ENCODE data around the gene DPEP1. TPM values are rescaled to one million over a fixed set of nuclear protein-coding genes. Genes with fewer than 3 reads are reported as not detected.

Gene DPEP1
- total and polyA plus RNA-seq, 2 experiments from 2014 or later, result 1.7 to 2.3 TPM

DNA sequence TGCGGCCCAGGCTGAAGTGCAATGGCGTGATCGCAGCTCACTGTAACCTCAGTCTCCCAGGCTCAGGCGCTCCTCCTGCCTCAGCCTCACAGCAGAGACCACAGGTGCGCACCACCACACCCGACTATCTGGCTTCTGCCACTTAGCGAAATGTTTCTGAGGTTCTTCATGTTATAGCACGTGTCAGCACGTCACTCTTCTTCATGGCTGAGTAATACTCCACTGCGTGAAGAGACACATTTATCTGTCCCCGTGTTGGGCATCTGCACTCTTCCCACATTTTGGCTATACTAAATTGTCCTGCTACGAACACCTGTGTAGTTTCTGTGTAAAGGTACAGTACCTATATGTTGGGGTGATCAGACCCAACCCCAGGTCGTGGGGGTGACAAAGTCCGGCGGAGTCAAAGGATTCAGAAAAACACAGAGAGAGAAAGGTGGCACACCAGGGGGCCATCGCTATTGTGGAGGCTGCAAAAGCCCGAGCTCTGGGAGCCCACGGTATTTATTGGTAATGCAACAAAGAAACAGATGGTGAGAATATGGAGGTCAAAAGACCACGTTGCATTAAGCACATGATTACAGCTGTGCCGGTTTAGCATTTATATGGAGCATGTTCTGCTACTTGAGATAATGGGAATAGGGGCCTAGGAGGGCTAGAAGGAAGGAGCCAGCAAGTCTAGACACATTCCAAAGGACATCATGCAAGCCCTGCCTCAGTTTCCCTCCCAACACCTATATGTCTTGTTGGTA, 851 bp upstream of the DPEP1 start (continued):
- TF ChIP-seq, protein P1, sequence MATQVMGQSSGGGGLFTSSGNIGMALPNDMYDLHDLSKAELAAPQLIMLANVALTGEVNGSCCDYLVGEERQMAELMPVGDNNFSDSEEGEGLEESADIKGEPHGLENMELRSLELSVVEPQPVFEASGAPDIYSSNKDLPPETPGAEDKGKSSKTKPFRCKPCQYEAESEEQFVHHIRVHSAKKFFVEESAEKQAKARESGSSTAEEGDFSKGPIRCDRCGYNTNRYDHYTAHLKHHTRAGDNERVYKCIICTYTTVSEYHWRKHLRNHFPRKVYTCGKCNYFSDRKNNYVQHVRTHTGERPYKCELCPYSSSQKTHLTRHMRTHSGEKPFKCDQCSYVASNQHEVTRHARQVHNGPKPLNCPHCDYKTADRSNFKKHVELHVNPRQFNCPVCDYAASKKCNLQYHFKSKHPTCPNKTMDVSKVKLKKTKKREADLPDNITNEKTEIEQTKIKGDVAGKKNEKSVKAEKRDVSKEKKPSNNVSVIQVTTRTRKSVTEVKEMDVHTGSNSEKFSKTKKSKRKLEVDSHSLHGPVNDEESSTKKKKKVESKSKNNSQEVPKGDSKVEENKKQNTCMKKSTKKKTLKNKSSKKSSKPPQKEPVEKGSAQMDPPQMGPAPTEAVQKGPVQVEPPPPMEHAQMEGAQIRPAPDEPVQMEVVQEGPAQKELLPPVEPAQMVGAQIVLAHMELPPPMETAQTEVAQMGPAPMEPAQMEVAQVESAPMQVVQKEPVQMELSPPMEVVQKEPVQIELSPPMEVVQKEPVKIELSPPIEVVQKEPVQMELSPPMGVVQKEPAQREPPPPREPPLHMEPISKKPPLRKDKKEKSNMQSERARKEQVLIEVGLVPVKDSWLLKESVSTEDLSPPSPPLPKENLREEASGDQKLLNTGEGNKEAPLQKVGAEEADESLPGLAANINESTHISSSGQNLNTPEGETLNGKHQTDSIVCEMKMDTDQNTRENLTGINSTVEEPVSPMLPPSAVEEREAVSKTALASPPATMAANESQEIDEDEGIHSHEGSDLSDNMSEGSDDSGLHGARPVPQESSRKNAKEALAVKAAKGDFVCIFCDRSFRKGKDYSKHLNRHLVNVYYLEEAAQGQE (IDR thresholded peaks at IDR 0.05; ENCODE audit: unreplicated experiment), result no peak
- TF ChIP-seq NANOG (IDR thresholded peaks at IDR 0.05; ENCODE audit: borderline replicate concordance), result no peak
- no peak for TF ChIP-seq POLR2AphosphoS5 (IDR thresholded peaks at IDR 0.05; ENCODE audit: low read depth)
- no peak for TF ChIP-seq CREB1 (CRISPR knock-in tag; IDR thresholded peaks at IDR 0.05; ENCODE audit: low read depth)
- TF ChIP-seq JUNB (IDR thresholded peaks at IDR 0.05; ENCODE audit: unreplicated experiment), result no peak
- TF ChIP-seq, protein P2, sequence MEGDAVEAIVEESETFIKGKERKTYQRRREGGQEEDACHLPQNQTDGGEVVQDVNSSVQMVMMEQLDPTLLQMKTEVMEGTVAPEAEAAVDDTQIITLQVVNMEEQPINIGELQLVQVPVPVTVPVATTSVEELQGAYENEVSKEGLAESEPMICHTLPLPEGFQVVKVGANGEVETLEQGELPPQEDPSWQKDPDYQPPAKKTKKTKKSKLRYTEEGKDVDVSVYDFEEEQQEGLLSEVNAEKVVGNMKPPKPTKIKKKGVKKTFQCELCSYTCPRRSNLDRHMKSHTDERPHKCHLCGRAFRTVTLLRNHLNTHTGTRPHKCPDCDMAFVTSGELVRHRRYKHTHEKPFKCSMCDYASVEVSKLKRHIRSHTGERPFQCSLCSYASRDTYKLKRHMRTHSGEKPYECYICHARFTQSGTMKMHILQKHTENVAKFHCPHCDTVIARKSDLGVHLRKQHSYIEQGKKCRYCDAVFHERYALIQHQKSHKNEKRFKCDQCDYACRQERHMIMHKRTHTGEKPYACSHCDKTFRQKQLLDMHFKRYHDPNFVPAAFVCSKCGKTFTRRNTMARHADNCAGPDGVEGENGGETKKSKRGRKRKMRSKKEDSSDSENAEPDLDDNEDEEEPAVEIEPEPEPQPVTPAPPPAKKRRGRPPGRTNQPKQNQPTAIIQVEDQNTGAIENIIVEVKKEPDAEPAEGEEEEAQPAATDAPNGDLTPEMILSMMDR (conservative IDR thresholded peaks at IDR 0.05; ENCODE audit: low read depth in 2 of 2), result no peak
- no peak for TF ChIP-seq EZH2 (IDR thresholded peaks at IDR 0.05; ENCODE audit: low read depth, unreplicated experiment)
- TF ChIP-seq EZH2phosphoT487 (IDR thresholded peaks at IDR 0.05; ENCODE audit: unreplicated experiment), result no peak
- TF ChIP-seq STAT1 (IDR thresholded peaks at IDR 0.05; ENCODE audit: unreplicated experiment), result no peak
- no peak for TF ChIP-seq ZNF331 (CRISPR knock-in tag; IDR thresholded peaks at IDR 0.05; ENCODE audit: low read depth)

DNA sequence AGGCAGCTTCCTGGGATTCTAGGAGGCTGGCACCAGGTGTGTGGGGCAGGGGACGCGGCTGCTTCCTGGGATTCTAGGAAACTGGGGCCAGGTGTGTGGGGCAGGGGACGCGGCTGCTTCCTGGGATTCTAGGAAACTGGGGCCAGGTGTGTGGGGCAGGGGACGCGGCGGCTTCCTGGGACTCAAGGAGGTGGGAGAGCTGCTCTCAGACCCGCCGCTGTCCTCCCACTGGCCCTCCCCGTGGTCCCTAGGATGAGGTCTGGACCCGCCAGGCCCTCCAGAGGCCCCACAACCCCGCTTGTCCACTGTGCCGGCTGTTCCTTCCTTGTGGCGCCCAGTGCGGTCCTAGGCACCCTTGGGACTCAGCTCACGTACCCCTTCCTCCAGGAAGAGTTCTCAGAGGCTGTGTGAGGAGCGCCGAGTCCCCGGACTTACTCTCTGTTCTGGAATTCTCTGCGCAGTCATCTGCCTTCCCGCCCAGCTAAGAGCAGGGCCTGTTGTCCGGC, 565 bp downstream of the DPEP1 start:
- DNase-seq (ENCODE audit: low spot score) (no peak), ATAC-seq (no peak)
- H3K4me3 ChIP-seq, result no peak overlapping the region
- no peak overlapping the region for H3K4me3 Mint-ChIP-seq
- peaks cover 12% of the 10 kb centered on the region for H3K4me1 Mint-ChIP-seq
- no peak overlapping the region for H3K4me2 ChIP-seq
- no peak overlapping the region for H3K27ac Mint-ChIP-seq
- no peak overlapping the region for H2AFZ ChIP-seq
- no peaks in the 10 kb centered on the region for H3K79me2 ChIP-seq (replicated peaks; ENCODE audit: insufficient read depth)
- H3K36me3 ChIP-seq (ENCODE audit: insufficient read depth), result no peaks in the 10 kb centered on the region
- H3K27ac ChIP-seq (ENCODE audit: low read depth), result no peak overlapping the region
- no peaks in the 10 kb centered on the region; the same call in 1 of the 2 replicates for H3K4me1 ChIP-seq (ENCODE audit: insufficient read depth)
- no peaks in the 10 kb centered on the region for H3F3A ChIP-seq (replicated peaks; ENCODE audit: low read depth)
- peaks cover 9% of the 10 kb centered on the region for H3K27me3 Mint-ChIP-seq (ENCODE audit: insufficient read depth, low read depth, poor library complexity)
- H3K9me3 Mint-ChIP-seq, result peaks cover 3% of the 10 kb centered on the region; the same call in 2 of the 3 replicates
- no peaks in the 10 kb centered on the region for H4K20me1 ChIP-seq (replicated peaks; ENCODE audit: insufficient read depth)
- H3K27me3 ChIP-seq (ENCODE audit: insufficient read depth), result no peaks in the 10 kb centered on the region
- H3K36me3 Mint-ChIP-seq (ENCODE audit: low read depth), result no peaks in the 10 kb centered on the region; the same call in 2 of the 3 replicates
- H3K9me2 ChIP-seq (ENCODE audit: insufficient read depth), result no peaks in the 10 kb centered on the region
- TF ChIP-seq POLR2AphosphoS5 (IDR thresholded peaks at IDR 0.05; ENCODE audit: low read depth), result no peak
- no peak for TF ChIP-seq EZH2 (IDR thresholded peaks at IDR 0.05; ENCODE audit: low read depth, unreplicated experiment)
- TF ChIP-seq JUNB (IDR thresholded peaks at IDR 0.05; ENCODE audit: unreplicated experiment), result no peak
- no peak for TF ChIP-seq NANOG (IDR thresholded peaks at IDR 0.05; ENCODE audit: borderline replicate concordance)
- no peak for TF ChIP-seq STAT1 (IDR thresholded peaks at IDR 0.05; ENCODE audit: unreplicated experiment)
- TF ChIP-seq, protein P1 (IDR thresholded peaks at IDR 0.05; ENCODE audit: unreplicated experiment), result no peak
- TF ChIP-seq CREB1 (CRISPR knock-in tag; IDR thresholded peaks at IDR 0.05; ENCODE audit: low read depth), result no peak
- no peak for TF ChIP-seq ZNF331 (CRISPR knock-in tag; IDR thresholded peaks at IDR 0.05; ENCODE audit: low read depth)

All from GM23338 (cell line).